Activated naive CD4-positive, alpha-beta T cell treated with anti-CD3 and anti-CD28 coated beads for 36 hours (primary cell): Measurements from ENCODE around the gene DENND10. TPM values are rescaled to one million over a fixed set of nuclear protein-coding genes. Genes with fewer than 3 reads are reported as not detected.
"Not testable (repeated sequence)": the region's sequence is repeated elsewhere in the genome, so short reads cannot be mapped to it uniquely, and the experiment has no call there.

Experiments used
- CTCF ChIA-PET: fragments of 350-600 bp; sonication (Branson Sonifier 250); formaldehyde crosslinking; loops from one replicate; lab custom pipeline; 2021; ENCODE audit warnings: antibody characterized with exemption; lab: Charles Lee
- DNase-seq: peaks from one replicate; pipeline ENCODE4 v3.0.0-alpha.2; 2020
- H3K27ac Mint-ChIP-seq: one replicate; pipeline ENCODE4 v1.8.0; 2021; ENCODE audit warnings: mild to moderate bottlenecking, mixed read lengths
- H3K27me3 Mint-ChIP-seq: one replicate; pipeline ENCODE4 v1.8.0; 2021; ENCODE audit warnings: low read depth, mixed read lengths
- H3K36me3 Mint-ChIP-seq: one replicate; pipeline ENCODE4 v1.8.0; 2021; ENCODE audit warnings: low read depth, mixed read lengths
- H3K4me1 Mint-ChIP-seq: one replicate; pipeline ENCODE4 v1.8.0; 2021; ENCODE audit warnings: low read depth, mixed read lengths
- H3K4me3 Mint-ChIP-seq: one replicate; pipeline ENCODE4 v1.8.0; 2021; ENCODE audit warnings: mild to moderate bottlenecking, moderate library complexity, mixed read lengths
- H3K9me3 Mint-ChIP-seq: one replicate; pipeline ENCODE4 v1.8.0; 2021; ENCODE audit warnings: mixed read lengths
- intact Hi-C: fragments of 100-400 bp; cut with micrococcal nuclease; formaldehyde crosslinking; loops from one replicate; pipeline ENCODE4 v1.15.1; 2023
- total RNA-seq, 2 experiments: library from RNA; stranded (reverse); gene quantifications; one replicate each; pipeline ENCODE4 v1.2.3, GENCODE V29; 2021

DENND10 gene
- total RNA-seq, 2 experiments from 2014 or later, result 16.9 to 17.6 TPM

- peak within 1 kb of the TSS; percentile 95 for H3K4me3 Mint-ChIP-seq
- peaks cover 31% of the 10 kb centered on the region for H3K36me3 Mint-ChIP-seq
- DNase-seq, result peak; percentile 90
- H3K27me3 Mint-ChIP-seq, result no peaks in the 10 kb centered on the region
- intact Hi-C loops, result loop anchor here (1.0 to 2.0 kb wide), 10 partner anchors 24 to 517 kb away; partner anchors contain the start of genes DENND10, PRDX3, RGS10 and SFXN4
- H3K27ac Mint-ChIP-seq, result peak within 1 kb of the TSS; percentile 98
- H3K4me1 Mint-ChIP-seq, result peaks cover 33% of the 10 kb centered on the region
- H3K9me3 Mint-ChIP-seq, result no peaks in the 10 kb centered on the region
- CTCF ChIA-PET, result interaction anchor here (1.1 to 1.6 kb wide), 2 partner anchors 50 to 51 kb away, joined by 3 read pairs; no protein-coding TSS in a partner anchor
Observed at GRCh38 chr10:119080521-119081259, 23.2 kb upstream of the DENND10 start, which contains the start of gene EIF3A. EIF3A (minus strand) TSS chr10:119080817; CDS start chr10:119080676, 141 bp downstream.

- Mint-ChIP-seq H3K27me3 (no peaks in the 10 kb centered on the region), H3K36me3 (peaks cover 10% of the 10 kb centered on the region), H3K4me3 (no peak overlapping the region), H3K27ac (no peak overlapping the region), H3K9me3 (no peaks in the 10 kb centered on the region), H3K4me1 (peaks cover 9% of the 10 kb centered on the region)
- CTCF ChIA-PET, result no interaction called here
- intact Hi-C loops, result no loop called here
- DNase-seq, result no peak
Observed at GRCh38 chr10:119084896-119085295, 19.0 kb upstream of the DENND10 start.

- H3K4me1 Mint-ChIP-seq, result peaks cover 21% of the 10 kb centered on the region
- H3K27ac Mint-ChIP-seq, result no peak overlapping the region
- no peak for DNase-seq
- no peaks in the 10 kb centered on the region for H3K27me3 Mint-ChIP-seq
- H3K4me3 Mint-ChIP-seq, result no peak overlapping the region
- no peaks in the 10 kb centered on the region for H3K9me3 Mint-ChIP-seq
- intact Hi-C loops, result no loop called here
- peaks cover 1% of the 10 kb centered on the region for H3K36me3 Mint-ChIP-seq
- CTCF ChIA-PET, result interaction anchor here (0.7 kb wide), 1 partner anchor 30 kb away, joined by 5 read pairs; no protein-coding TSS in a partner anchor
Observed at GRCh38 chr10:119087271-119087882, 16.5 kb upstream of the DENND10 start.

- H3K4me1 Mint-ChIP-seq, result peaks cover 19% of the 10 kb centered on the region
- no peaks in the 10 kb centered on the region for H3K36me3 Mint-ChIP-seq
- H3K9me3 Mint-ChIP-seq, result no peaks in the 10 kb centered on the region
- peak; percentile 50 for DNase-seq
- peak overlapping the region; percentile 22 for H3K27ac Mint-ChIP-seq
- intact Hi-C loops, result no loop called here
- CTCF ChIA-PET, result no interaction called here
- no peak overlapping the region for H3K4me3 Mint-ChIP-seq
- H3K27me3 Mint-ChIP-seq, result no peaks in the 10 kb centered on the region
Observed at GRCh38 chr10:119090026-119090795, 13.7 kb upstream of the DENND10 start.

GRCh38 chr10:119090968-119091367 lies 12.9 kb upstream of the DENND10 start:
- Mint-ChIP-seq H3K36me3 (no peaks in the 10 kb centered on the region), H3K4me3 (no peak overlapping the region), H3K27ac (no peak overlapping the region), H3K9me3 (no peaks in the 10 kb centered on the region), H3K4me1 (peaks cover 22% of the 10 kb centered on the region), H3K27me3 (no peaks in the 10 kb centered on the region)
- CTCF ChIA-PET, result no interaction called here
- DNase-seq, result peak; percentile 31
- intact Hi-C loops, result no loop called here

GRCh38 chr10:119095640-119096039 lies 8.3 kb upstream of the DENND10 start:
- peak; percentile 11 for DNase-seq
- Mint-ChIP-seq H3K36me3 (no peaks in the 10 kb centered on the region), H3K27me3 (no peaks in the 10 kb centered on the region), H3K4me1 (peaks cover 20% of the 10 kb centered on the region), H3K27ac (no peak overlapping the region), H3K4me3 (no peak overlapping the region), H3K9me3 (no peaks in the 10 kb centered on the region)
- CTCF ChIA-PET, result interaction anchor here (1.2 kb wide), 1 partner anchor 50 kb away, joined by 3 read pairs; no protein-coding TSS in a partner anchor
- intact Hi-C loops, result no loop called here

GRCh38 chr10:119096641-119097415 lies 7.1 kb upstream of the DENND10 start:
- H3K27ac Mint-ChIP-seq, intact Hi-C loops, H3K36me3 Mint-ChIP-seq, DNase-seq, H3K9me3 Mint-ChIP-seq, H3K4me1 Mint-ChIP-seq, H3K27me3 Mint-ChIP-seq, H3K4me3 Mint-ChIP-seq: not testable (repeated sequence)
- CTCF ChIA-PET, result interaction anchor here (0.6 to 1.2 kb wide), 2 partner anchors 18 to 49 kb away, joined by 3 read pairs; no protein-coding TSS in a partner anchor

GRCh38 chr10:119098576-119098975 lies 5.3 kb upstream of the DENND10 start:
- Mint-ChIP-seq H3K36me3 (no peaks in the 10 kb centered on the region), H3K9me3 (no peaks in the 10 kb centered on the region), H3K4me1 (peaks cover 5% of the 10 kb centered on the region), H3K27ac (no peak overlapping the region), H3K27me3 (no peaks in the 10 kb centered on the region), H3K4me3 (no peak overlapping the region)
- CTCF ChIA-PET, result no interaction called here
- intact Hi-C loops, result no loop called here
- DNase-seq, result no peak

GRCh38 chr10:119100434-119101238 lies 3.3 kb upstream of the DENND10 start:
- Mint-ChIP-seq H3K4me3 (no peak overlapping the region), H3K4me1 (peaks cover 10% of the 10 kb centered on the region), H3K36me3 (no peaks in the 10 kb centered on the region), H3K27ac (no peak overlapping the region), H3K27me3 (no peaks in the 10 kb centered on the region), H3K9me3 (no peaks in the 10 kb centered on the region)
- CTCF ChIA-PET, result no interaction called here
- intact Hi-C loops, result no loop called here
- no peak for DNase-seq

GRCh38 chr10:119101366-119102098 lies 2.4 kb upstream of the DENND10 start:
- Mint-ChIP-seq H3K27me3 (no peaks in the 10 kb centered on the region), H3K36me3 (no peaks in the 10 kb centered on the region), H3K27ac (no peak overlapping the region), H3K4me3 (no peak overlapping the region), H3K4me1 (peaks cover 6% of the 10 kb centered on the region), H3K9me3 (no peaks in the 10 kb centered on the region)
- DNase-seq, result no peak
- intact Hi-C loops, result no loop called here
- CTCF ChIA-PET, result interaction anchor here (0.7 kb wide), 1 partner anchor 19 kb away, joined by 3 read pairs; no protein-coding TSS in a partner anchor
